ENCODE measurements around the gene DNAL4. TPM values are rescaled to one million over a fixed set of nuclear protein-coding genes. Genes with fewer than 3 reads are reported as not detected.

The DNAL4 gene
- total RNA-seq, 1 donor from 2014 or later: 15.1 TPM

Other genes with a start within 250 kb of the DNAL4 start
- gene DMC1, start 224.0 kb downstream of the DNAL4 start, total RNA-seq: 0.22 and 0.60 TPM in 2 replicates
- gene FAM227A, start 137.8 kb downstream of the DNAL4 start, total RNA-seq: under 0.01 and 0.20 TPM in 2 replicates
- 15.7 TPM in 2 replicates for gene CBY1, start 137.5 kb downstream of the DNAL4 start, total RNA-seq
- 68.2 and 74.8 TPM in 2 replicates for gene TOMM22, start 112.2 kb downstream of the DNAL4 start, total RNA-seq
- gene JOSD1, start 93.2 kb downstream of the DNAL4 start, total RNA-seq: 60.4 and 75.6 TPM in 2 replicates
- 14.4 and 18.1 TPM in 2 replicates for gene GTPBP1, start 88.2 kb downstream of the DNAL4 start, total RNA-seq
- 80.9 and 104 TPM in 2 replicates for gene SUN2, start 38.1 kb downstream of the DNAL4 start, total RNA-seq
- gene NPTXR, start 49.9 kb upstream of the DNAL4 start, total RNA-seq: under 0.01 TPM in 2 replicates
- 11.9 and 13.3 TPM in 2 replicates for gene CBX6, start 78.1 kb upstream of the DNAL4 start, total RNA-seq
- gene APOBEC3A, start 163.5 kb upstream of the DNAL4 start, total RNA-seq: not detected in 2 replicates
- 0.20 and 1.3 TPM in 2 replicates for gene APOBEC3B, start 188.2 kb upstream of the DNAL4 start, total RNA-seq
- gene APOBEC3C, start 220.1 kb upstream of the DNAL4 start, total RNA-seq: 0.20 and 2.0 TPM in 2 replicates
- under 0.01 and 0.44 TPM in 2 replicates for gene APOBEC3D, start 227.0 kb upstream of the DNAL4 start, total RNA-seq
- 4.4 and 5.4 TPM in 2 replicates for gene APOBEC3F, start 246.7 kb upstream of the DNAL4 start, total RNA-seq